HepG2 (cell line): ENCODE results near the gene CCDC142. TPM values are rescaled to one million over a fixed set of nuclear protein-coding genes. Genes with fewer than 3 reads are reported as not detected.

Source experiments
- CSRNP1 ChIP-seq: sonication (generic); formaldehyde crosslinking; IDR thresholded peaks from 2 replicates; pipeline ENCODE4 v1.8.1; 2023; ENCODE audit warnings: mild to moderate bottlenecking, missing genetic modification reagents
- ELF4 ChIP-seq: sonication (generic); formaldehyde crosslinking; IDR thresholded peaks from 2 replicates; pipeline ENCODE4 v1.5.0; 2020; ENCODE audit warnings: missing genetic modification reagents, mild to moderate bottlenecking, moderate library complexity, borderline replicate concordance
- FOXM1 ChIP-seq: sonication (generic); formaldehyde crosslinking; IDR thresholded peaks from 2 replicates; pipeline ENCODE4 v1.5.0; 2020; ENCODE audit warnings: missing genetic modification reagents
- KMT2B ChIP-seq: IDR thresholded peaks from 2 replicates; pipeline ENCODE4 v1.6.1; 2016; ENCODE audit warnings: missing genetic modification reagents, missing compliant biosample characterization
- MTERF4 ChIP-seq: sonication (generic); formaldehyde crosslinking; IDR thresholded peaks from 2 replicates; pipeline ENCODE4 v1.8.0; 2023; ENCODE audit warnings: mild to moderate bottlenecking, missing genetic modification reagents
- TCF12 ChIP-seq, 2 experiments: fragments of 450-650 bp in 1 of 2; sonication (generic) in 1 of 2; formaldehyde crosslinking in 1 of 2; IDR thresholded peaks; 2 replicates each; pipeline versions ENCODE4 v1.6.1 to v1.8.0; 2017 to 2022; ENCODE audit warnings: antibody characterized with exemption in 1 of 2, mild to moderate bottlenecking in 1 of 2, missing genetic modification reagents in 1 of 2, moderate library complexity in 1 of 2
- ZFAT ChIP-seq: sonication (generic); formaldehyde crosslinking; conservative IDR thresholded peaks from 2 replicates; pipeline ENCODE4 v1.8.1; 2023; ENCODE audit warnings: missing genetic modification reagents, inconsistent platforms
- ZNF251 ChIP-seq: sonication (generic); formaldehyde crosslinking; IDR thresholded peaks from 2 replicates; pipeline ENCODE4 v1.9.0; 2021; ENCODE audit warnings: mild to moderate bottlenecking, missing genetic modification reagents
- ZNF503 ChIP-seq: sonication (generic); formaldehyde crosslinking; IDR thresholded peaks from 2 replicates; pipeline ENCODE4 v1.4.0; 2020; ENCODE audit warnings: missing genetic modification reagents
- ZNF609 ChIP-seq: sonication (generic); formaldehyde crosslinking; IDR thresholded peaks from 2 replicates; pipeline ENCODE4 v1.4.0; 2020; ENCODE audit warnings: mild to moderate bottlenecking, missing genetic modification reagents, borderline replicate concordance
- ZNF879 ChIP-seq: sonication (generic); formaldehyde crosslinking; IDR thresholded peaks from 2 replicates; pipeline ENCODE4 v1.8.1; 2023; ENCODE audit warnings: missing genetic modification reagents
- polyA plus RNA-seq, 8 experiments: library from polyadenylated mRNA; depleted of rRNA in 3 of 8; stranded (reverse) in 7 of 8; unstranded in 1 of 8; fragments of >200 nt; fragmentation: Illumina TruSeq in 4 of 8; extraction: Trizol in 4 of 8; gene quantifications; 2 replicates each; pipeline versions ENCODE4 v1.2.1 to v1.2.3, GENCODE V29; 2011 to 2016; ENCODE audit warnings: low read depth in 4 of 8, missing spikeins in 1 of 8, mixed read lengths in 1 of 8; ENCODE audit not compliant: insufficient read depth in 1 of 8
- total RNA-seq, 5 experiments: library from RNA; depleted of rRNA; stranded (reverse); fragments of >200 nt; fragmentation: Illumina TruSeq; extraction: Trizol; gene quantifications; 2 replicates each; pipeline ENCODE4 v1.2.3, GENCODE V29; 2016; ENCODE audit warnings: low read depth in 1 of 5
- TF ChIP-seq, protein P1 (sequence below): sonication (generic); formaldehyde crosslinking; conservative IDR thresholded peaks from 2 replicates; pipeline ENCODE4 v1.8.0; 2022; ENCODE audit warnings: missing genetic modification reagents
- TF ChIP-seq, protein P2 (sequence below): sonication (generic); formaldehyde crosslinking; IDR thresholded peaks from 2 replicates; pipeline ENCODE4 v1.4.0; 2020; ENCODE audit warnings: missing genetic modification reagents

CCDC142 gene
- total and polyA plus RNA-seq, 2 of the 13 experiments (the other 11 are each of a cell fraction or from before 2014, with no cell fraction given): 14.7 to 30.4 TPM

- TF ChIP-seq, protein P1, sequence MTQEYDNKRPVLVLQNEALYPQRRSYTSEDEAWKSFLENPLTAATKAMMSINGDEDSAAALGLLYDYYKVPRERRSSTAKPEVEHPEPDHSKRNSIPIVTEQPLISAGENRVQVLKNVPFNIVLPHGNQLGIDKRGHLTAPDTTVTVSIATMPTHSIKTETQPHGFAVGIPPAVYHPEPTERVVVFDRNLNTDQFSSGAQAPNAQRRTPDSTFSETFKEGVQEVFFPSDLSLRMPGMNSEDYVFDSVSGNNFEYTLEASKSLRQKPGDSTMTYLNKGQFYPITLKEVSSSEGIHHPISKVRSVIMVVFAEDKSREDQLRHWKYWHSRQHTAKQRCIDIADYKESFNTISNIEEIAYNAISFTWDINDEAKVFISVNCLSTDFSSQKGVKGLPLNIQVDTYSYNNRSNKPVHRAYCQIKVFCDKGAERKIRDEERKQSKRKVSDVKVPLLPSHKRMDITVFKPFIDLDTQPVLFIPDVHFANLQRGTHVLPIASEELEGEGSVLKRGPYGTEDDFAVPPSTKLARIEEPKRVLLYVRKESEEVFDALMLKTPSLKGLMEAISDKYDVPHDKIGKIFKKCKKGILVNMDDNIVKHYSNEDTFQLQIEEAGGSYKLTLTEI (CRISPR knock-in tag): no peak
- TF ChIP-seq FOXM1 (CRISPR knock-in tag): no peak
- TF ChIP-seq ZNF609 (CRISPR knock-in tag): 0 out of 2 replicates have a peak, but pooled peaks have one; percentile 36
- no peak for TF ChIP-seq ZFAT (CRISPR knock-in tag)
- TF ChIP-seq ELF4 (CRISPR knock-in tag): no peak
- no peak for TF ChIP-seq CSRNP1 (CRISPR knock-in tag)
- TF ChIP-seq, protein P2, sequence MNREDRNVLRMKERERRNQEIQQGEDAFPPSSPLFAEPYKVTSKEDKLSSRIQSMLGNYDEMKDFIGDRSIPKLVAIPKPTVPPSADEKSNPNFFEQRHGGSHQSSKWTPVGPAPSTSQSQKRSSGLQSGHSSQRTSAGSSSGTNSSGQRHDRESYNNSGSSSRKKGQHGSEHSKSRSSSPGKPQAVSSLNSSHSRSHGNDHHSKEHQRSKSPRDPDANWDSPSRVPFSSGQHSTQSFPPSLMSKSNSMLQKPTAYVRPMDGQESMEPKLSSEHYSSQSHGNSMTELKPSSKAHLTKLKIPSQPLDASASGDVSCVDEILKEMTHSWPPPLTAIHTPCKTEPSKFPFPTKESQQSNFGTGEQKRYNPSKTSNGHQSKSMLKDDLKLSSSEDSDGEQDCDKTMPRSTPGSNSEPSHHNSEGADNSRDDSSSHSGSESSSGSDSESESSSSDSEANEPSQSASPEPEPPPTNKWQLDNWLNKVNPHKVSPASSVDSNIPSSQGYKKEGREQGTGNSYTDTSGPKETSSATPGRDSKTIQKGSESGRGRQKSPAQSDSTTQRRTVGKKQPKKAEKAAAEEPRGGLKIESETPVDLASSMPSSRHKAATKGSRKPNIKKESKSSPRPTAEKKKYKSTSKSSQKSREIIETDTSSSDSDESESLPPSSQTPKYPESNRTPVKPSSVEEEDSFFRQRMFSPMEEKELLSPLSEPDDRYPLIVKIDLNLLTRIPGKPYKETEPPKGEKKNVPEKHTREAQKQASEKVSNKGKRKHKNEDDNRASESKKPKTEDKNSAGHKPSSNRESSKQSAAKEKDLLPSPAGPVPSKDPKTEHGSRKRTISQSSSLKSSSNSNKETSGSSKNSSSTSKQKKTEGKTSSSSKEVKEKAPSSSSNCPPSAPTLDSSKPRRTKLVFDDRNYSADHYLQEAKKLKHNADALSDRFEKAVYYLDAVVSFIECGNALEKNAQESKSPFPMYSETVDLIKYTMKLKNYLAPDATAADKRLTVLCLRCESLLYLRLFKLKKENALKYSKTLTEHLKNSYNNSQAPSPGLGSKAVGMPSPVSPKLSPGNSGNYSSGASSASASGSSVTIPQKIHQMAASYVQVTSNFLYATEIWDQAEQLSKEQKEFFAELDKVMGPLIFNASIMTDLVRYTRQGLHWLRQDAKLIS: no peak
- TF ChIP-seq MTERF4: no peak
- no peak for TF ChIP-seq KMT2B (CRISPR knock-in tag)
- no peak for TF ChIP-seq ZNF503
- TF ChIP-seq ZNF251 (CRISPR knock-in tag): 0 out of 2 replicates have a peak, but pooled peaks have one; percentile 9
- TF ChIP-seq ZNF879 (CRISPR knock-in tag): no peak
- TF ChIP-seq TCF12 (IDR thresholded peaks at IDR 0.05): no peak
- TF ChIP-seq TCF12 (CRISPR knock-in tag; IDR thresholded peaks at IDR 0.05): no peak
These were observed 57.8 kb downstream of the CCDC142 start (continued) for GRCh38 chr2:74424995-74425406.
